Measurements from ENCODE around the gene UNC13D.

Gene UNC13D

DNA sequence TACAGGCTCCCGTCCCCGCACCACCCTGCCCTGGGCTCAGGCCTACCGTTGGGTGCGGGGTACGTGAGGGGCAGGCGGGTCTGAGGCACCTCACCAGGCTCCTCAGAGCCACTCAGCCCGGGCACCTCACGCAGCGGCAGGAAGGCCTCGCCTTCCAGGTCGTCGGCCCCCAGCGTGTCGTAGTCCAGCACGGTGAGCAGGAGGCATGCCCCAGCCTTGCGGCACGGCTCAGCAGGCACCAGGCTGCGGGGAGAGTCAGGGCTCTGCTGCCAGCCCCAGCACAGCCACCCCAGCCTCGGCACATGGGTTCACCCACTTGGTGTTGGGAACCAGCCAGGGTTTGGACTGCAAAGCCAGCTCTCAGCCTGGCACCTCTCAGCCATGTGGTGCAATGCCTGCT is 15.5 kb downstream of the UNC13D start:
- TF ChIP-seq, protein P1, sequence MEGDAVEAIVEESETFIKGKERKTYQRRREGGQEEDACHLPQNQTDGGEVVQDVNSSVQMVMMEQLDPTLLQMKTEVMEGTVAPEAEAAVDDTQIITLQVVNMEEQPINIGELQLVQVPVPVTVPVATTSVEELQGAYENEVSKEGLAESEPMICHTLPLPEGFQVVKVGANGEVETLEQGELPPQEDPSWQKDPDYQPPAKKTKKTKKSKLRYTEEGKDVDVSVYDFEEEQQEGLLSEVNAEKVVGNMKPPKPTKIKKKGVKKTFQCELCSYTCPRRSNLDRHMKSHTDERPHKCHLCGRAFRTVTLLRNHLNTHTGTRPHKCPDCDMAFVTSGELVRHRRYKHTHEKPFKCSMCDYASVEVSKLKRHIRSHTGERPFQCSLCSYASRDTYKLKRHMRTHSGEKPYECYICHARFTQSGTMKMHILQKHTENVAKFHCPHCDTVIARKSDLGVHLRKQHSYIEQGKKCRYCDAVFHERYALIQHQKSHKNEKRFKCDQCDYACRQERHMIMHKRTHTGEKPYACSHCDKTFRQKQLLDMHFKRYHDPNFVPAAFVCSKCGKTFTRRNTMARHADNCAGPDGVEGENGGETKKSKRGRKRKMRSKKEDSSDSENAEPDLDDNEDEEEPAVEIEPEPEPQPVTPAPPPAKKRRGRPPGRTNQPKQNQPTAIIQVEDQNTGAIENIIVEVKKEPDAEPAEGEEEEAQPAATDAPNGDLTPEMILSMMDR (IDR thresholded peaks at IDR 0.05; ENCODE audit: insufficient read depth, low read depth, low read length, missing control alignments): no peak
- no peak overlapping the region for H3K4me3 ChIP-seq (ENCODE audit: low read length)
- DNase-seq (ENCODE audit: low read depth): no peak

DNA sequence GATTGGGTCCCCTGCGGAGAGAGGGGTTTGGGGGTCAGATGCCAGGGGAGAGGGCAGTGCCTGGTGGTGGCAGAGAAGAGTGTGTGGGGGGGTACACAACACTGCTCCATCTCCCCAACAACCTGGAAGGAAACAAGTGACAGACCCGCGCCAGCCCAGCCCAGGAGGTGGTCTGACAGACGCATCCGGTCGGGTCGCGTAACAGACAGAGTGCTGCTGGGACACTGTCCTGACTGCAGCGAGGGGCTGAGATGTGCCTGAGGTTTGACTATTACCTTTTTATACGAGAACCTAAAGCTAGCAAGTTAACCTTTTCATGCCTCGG is 16.2 kb downstream of the UNC13D start:
- TF ChIP-seq, protein P1 (IDR thresholded peaks at IDR 0.05; ENCODE audit: insufficient read depth, low read depth, low read length, missing control alignments): no peak
- DNase-seq (ENCODE audit: low read depth): no peak
- H3K4me3 ChIP-seq (ENCODE audit: low read length): no peak overlapping the region

DNA sequence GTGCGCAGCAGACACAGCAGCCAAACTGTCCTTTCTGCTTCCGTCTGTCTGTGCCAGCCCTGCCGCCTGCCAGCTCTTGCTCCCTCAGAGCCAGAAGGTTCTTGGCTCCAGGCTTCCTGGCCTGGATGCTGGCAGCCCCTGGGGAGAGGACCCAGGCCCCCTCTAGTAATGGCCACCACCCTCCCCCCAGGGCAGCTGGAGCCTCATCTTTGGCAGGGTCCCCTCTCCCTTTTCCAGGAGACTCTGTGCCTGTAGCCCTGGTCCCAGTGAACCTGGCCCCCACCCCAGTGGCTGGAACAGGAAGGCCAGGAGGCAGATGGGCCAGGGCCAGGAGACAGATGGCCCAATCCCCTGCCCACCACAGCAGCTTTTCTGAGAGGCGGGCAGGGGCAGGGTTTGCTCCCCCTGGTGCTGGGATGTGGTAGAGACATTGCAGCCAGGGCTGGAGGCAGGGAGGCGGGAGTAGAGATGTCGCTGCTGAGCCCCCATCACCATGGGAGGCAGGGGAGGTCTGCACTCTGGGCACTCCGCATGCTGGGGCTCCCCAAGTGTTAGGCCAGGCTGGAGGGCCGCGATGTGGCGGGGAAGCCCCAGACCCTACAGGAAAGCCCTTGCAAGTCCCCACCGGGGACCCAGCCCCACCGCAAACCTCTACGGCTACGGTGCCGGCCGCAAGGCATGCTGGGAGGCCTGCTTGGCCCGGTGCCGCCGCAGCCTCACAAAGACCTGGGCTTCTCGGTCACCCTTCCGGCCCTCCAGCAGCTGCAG is 16.7 kb downstream of the UNC13D start:
- TF ChIP-seq, protein P1 (IDR thresholded peaks at IDR 0.05; ENCODE audit: insufficient read depth, low read depth, low read length, missing control alignments): peak; percentile 62
- no peak overlapping the region for H3K4me3 ChIP-seq (ENCODE audit: low read length)
- DNase-seq (ENCODE audit: low read depth): peak; percentile 42

DNA sequence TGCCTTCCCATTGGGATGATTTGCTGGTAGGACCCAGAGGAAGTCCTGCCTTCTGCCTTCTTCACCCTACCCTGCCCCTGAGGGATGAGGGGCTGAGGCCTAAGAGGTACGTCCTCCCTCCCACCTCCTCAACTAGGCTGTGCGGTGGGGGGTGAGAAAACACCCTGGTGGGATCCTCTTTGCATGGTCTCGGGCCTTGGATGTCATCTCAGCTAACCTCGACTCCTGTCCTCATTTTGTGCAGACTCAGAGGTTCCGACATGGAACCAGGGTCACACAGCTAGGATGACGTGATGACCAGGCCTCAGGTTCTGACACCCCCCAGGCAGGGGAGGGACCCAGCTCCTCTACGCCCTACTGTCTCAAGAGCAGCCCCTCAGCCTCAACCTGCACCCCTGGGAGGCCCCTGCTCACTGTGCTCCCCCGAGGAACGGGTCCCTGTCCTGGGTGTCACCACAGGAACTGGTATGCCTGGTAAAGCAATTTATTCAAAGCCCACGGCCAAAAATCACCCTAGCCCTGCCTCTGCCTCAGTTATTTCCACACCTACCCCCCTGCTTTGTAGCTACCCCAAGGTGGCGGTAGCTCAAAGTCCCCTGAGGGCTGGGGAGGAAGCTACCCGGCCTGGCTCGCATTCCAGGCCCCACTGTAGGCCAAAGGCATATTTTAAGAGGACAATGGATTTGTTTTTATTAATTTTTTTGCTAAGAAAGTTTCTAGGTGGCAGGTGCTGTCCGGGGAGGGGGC is 17.5 kb downstream of the UNC13D start:
- no peak for DNase-seq (ENCODE audit: low read depth)
- TF ChIP-seq, protein P1 (IDR thresholded peaks at IDR 0.05; ENCODE audit: insufficient read depth, low read depth, low read length, missing control alignments): no peak
- H3K4me3 ChIP-seq (ENCODE audit: low read length): no peak overlapping the region

DNA sequence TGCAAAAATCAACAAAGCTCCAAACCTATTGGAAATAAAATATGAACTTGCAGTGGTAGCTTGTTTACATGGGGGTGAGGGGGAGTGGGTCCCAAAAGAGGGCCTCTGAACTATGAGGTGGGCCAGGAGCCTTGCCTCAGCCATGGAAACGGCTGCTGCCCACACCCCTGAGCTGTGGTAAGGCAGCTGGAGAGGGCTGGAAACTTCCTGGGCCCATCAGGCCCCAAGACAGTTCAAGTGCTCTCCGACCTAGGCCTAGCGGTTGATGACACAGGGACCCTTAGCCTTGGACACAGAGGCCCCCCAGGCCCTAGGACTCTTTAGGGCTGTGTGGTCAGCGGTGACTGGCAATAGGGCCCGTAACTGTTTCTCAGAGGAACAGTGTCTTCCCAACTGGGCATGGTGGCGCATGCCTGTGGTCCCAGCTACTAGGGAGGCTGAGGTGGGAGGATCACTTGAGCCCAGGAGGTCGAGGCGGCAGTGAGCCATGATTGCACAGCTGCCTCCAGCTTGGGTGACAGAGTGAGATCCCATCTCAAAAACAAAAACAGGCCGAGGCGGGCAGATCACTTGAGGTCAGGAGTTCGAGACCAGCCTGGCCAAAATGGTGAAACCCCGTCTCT is 18.3 kb downstream of the UNC13D start:
- TF ChIP-seq, protein P1 (IDR thresholded peaks at IDR 0.05; ENCODE audit: insufficient read depth, low read depth, low read length, missing control alignments): no peak
- no peak overlapping the region for H3K4me3 ChIP-seq (ENCODE audit: low read length)
- DNase-seq (ENCODE audit: low read depth): no peak

DNA sequence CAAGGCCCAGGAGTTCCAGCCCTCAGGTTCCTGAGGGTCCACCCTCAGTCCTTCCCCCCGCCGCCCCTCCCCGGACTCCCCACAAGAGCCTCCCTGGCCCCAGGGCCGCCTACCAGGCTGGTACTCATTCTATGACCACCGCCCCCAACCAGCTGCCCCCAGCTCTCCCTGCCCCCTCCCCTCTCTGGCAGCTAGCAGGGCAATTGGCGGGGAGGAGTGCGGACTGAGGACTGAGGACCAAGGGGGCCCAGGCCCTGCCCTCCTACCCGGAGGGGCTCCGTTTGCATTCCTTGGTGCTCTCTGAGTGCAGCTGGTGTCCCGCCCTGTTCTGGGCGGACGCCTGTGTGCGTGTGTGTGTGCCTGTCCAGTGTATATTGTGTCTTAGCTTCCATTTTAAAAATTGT is 19.1 kb downstream of the UNC13D start:
- TF ChIP-seq, protein P1 (IDR thresholded peaks at IDR 0.05; ENCODE audit: insufficient read depth, low read depth, low read length, missing control alignments): no peak
- H3K4me3 ChIP-seq (ENCODE audit: low read length): no peak overlapping the region
- no peak for DNase-seq (ENCODE audit: low read depth)

Measured in epithelial cell of esophagus (primary cell).